ENCODE measurements around the gene PIM1.

Gene PIM1

GRCh38 chr6:37137201-37138090 lies 32.5 kb upstream of the PIM1 start:
- peak; percentile 6 to 39 (median 15) for DNase-seq (ENCODE audit: low read depth in 3 of 3)

GRCh38 chr6:37138856-37139229 lies 31.1 kb upstream of the PIM1 start:
- DNase-seq (ENCODE audit: low read depth in 3 of 3), result no peak

GRCh38 chr6:37139230-37139962 lies 30.6 kb upstream of the PIM1 start:
- no peak for DNase-seq (ENCODE audit: low read depth in 3 of 3)

GRCh38 chr6:37140145-37140544 lies 29.8 kb upstream of the PIM1 start:
- no peak for DNase-seq (ENCODE audit: low read depth in 3 of 3)

GRCh38 chr6:37141281-37142049 lies 28.5 kb upstream of the PIM1 start:
- no peak for DNase-seq (ENCODE audit: low read depth in 3 of 3)

- DNase-seq (ENCODE audit: low read depth in 3 of 3), result no peak
These were observed 27.8 kb upstream of the PIM1 start for GRCh38 chr6:37142050-37142614.

- no peak for DNase-seq (ENCODE audit: low read depth in 3 of 3)
These were observed 26.4 kb upstream of the PIM1 start for GRCh38 chr6:37143585-37143984.

GRCh38 chr6:37145443-37145842 lies 24.5 kb upstream of the PIM1 start:
- no peak for DNase-seq (ENCODE audit: low read depth in 3 of 3)

GRCh38 chr6:37146735-37147157 lies 23.2 kb upstream of the PIM1 start:
- no peak for DNase-seq (ENCODE audit: low read depth in 3 of 3)

GRCh38 chr6:37149745-37150144 lies 20.2 kb upstream of the PIM1 start:
- DNase-seq (ENCODE audit: low read depth in 3 of 3), result no peak

- DNase-seq (ENCODE audit: low read depth in 3 of 3), result no peak
These were observed 19.6 kb upstream of the PIM1 start for GRCh38 chr6:37150314-37150713.

GRCh38 chr6:37155394-37156312 lies 14.3 kb upstream of the PIM1 start:
- DNase-seq (ENCODE audit: low read depth in 3 of 3), result peak in 2 of 3 experiments; percentile 20 to 71

GRCh38 chr6:37158508-37158907 lies 11.4 kb upstream of the PIM1 start:
- no peak for DNase-seq (ENCODE audit: low read depth in 3 of 3)

GRCh38 chr6:37160922-37161778 lies 8.8 kb upstream of the PIM1 start:
- no peak for DNase-seq (ENCODE audit: low read depth in 3 of 3)

GRCh38 chr6:37162740-37163139 lies 7.2 kb upstream of the PIM1 start:
- no peak for DNase-seq (ENCODE audit: low read depth in 3 of 3)

- DNase-seq (ENCODE audit: low read depth in 3 of 3), result no peak
These were observed 1.7 kb upstream of the PIM1 start for GRCh38 chr6:37168163-37168758.

GRCh38 chr6:37168811-37169495 lies 999 bp upstream of the PIM1 start:
- no peak for DNase-seq (ENCODE audit: low read depth in 3 of 3)

GRCh38 chr6:37170273-37171200 lies 585 bp downstream of the PIM1 start:
- DNase-seq (ENCODE audit: low read depth in 3 of 3), result peak in 2 of 3 experiments; percentile 12 to 49
